ENCODE data around the gene RIBC1. TPM values are rescaled to one million over a fixed set of nuclear protein-coding genes. Genes with fewer than 3 reads are reported as not detected.
A peak's percentile ranks its signal among the peaks of the same experiment; 100 is the strongest.

Gene RIBC1
- total and polyA plus RNA-seq, 9 of the 15 experiments (the other 6 are each of a cell fraction or from before 2014, with no cell fraction given) = 0.07 to 0.51 (median 0.44) TPM

DNA sequence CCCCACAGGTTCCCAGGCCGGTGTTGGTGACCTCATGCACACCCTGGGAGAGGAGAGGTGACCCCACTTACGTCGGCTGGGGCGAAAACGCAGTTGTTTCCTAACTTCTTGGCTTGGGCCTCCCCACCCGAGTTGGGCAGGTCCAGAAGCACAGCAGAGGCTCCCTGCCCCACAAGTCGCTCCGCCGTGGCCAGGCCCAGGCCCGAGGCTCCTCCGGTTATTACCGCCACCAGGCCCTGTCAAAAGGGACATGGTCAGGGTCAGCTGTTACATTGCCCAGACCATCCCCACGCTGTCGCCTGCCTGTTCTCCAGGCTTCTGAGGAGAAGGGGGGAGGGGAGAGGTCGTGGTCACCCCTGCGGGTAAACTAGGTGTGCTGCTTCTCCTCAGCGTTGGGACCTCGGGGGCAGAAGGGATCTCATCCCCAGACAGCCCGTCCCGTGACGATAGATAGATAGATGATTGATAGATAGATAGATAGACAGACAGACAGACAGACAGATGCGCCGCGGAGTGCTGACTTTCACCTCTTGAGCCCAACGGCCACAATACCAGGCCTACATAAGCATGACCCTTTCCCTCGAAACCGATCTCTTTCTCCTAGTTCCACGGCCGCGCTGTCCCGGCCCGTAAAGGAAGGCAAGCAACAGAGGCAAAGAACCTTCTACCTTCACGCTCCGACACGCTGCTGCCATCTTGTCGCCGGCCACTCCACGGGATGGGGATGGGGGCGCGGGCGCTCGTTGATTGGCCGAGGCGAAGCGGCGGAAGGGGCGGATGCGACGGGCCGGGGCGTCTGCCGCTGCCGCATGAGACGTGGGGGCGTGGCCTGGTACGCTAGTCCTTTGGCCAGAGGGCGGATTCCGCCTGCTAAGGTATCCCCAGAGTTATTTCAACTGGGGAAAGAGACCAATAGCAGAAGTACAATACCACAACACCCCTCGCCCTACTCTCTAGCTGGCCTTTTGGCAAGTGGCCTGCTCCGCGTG, 11.3 kb downstream of the RIBC1 start, which contains the start of gene HSD17B10 (continued):
- no peak for TF ChIP-seq CTCFL (IDR thresholded peaks at IDR 0.05; ENCODE audit: borderline replicate concordance, insufficient read depth, low read depth, low read length, poor library complexity, severe bottlenecking)
- no peak for TF ChIP-seq NCOR1 (IDR thresholded peaks at IDR 0.05)
- 0 out of 2 replicates have a peak, but pooled peaks have one; percentile 11 for TF ChIP-seq SMAD4 (CRISPR knock-in tag; conservative IDR thresholded peaks at IDR 0.05)
- TF ChIP-seq MEIS2 (IDR thresholded peaks at IDR 0.05; ENCODE audit: partially characterized antibody) = peak; percentile 9
- TF ChIP-seq, protein P1, sequence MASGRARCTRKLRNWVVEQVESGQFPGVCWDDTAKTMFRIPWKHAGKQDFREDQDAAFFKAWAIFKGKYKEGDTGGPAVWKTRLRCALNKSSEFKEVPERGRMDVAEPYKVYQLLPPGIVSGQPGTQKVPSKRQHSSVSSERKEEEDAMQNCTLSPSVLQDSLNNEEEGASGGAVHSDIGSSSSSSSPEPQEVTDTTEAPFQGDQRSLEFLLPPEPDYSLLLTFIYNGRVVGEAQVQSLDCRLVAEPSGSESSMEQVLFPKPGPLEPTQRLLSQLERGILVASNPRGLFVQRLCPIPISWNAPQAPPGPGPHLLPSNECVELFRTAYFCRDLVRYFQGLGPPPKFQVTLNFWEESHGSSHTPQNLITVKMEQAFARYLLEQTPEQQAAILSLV (tag; IDR thresholded peaks at IDR 0.05) = no peak
- no peak for TF ChIP-seq TAL1 (IDR thresholded peaks at IDR 0.05)
- TF ChIP-seq RFX1 (IDR thresholded peaks at IDR 0.05) = no peak
- no peak for TF ChIP-seq ZNF445 (CRISPR knock-in tag; IDR thresholded peaks at IDR 0.05; ENCODE audit: low read depth)
- TF ChIP-seq ZNF347 (CRISPR knock-in tag; IDR thresholded peaks at IDR 0.05; ENCODE audit: low read depth) = no peak
- TF ChIP-seq HNRNPL (IDR thresholded peaks at IDR 0.05; ENCODE audit: low read depth, low read length) = no peak
- TF ChIP-seq CCAR2 (IDR thresholded peaks at IDR 0.05; ENCODE audit: low read depth, low read length) = no peak
- TF ChIP-seq TBP (optimal IDR thresholded peaks at IDR 0.05; ENCODE audit: low read depth, low read length) = peak; percentile 71
- TF ChIP-seq, protein P2, sequence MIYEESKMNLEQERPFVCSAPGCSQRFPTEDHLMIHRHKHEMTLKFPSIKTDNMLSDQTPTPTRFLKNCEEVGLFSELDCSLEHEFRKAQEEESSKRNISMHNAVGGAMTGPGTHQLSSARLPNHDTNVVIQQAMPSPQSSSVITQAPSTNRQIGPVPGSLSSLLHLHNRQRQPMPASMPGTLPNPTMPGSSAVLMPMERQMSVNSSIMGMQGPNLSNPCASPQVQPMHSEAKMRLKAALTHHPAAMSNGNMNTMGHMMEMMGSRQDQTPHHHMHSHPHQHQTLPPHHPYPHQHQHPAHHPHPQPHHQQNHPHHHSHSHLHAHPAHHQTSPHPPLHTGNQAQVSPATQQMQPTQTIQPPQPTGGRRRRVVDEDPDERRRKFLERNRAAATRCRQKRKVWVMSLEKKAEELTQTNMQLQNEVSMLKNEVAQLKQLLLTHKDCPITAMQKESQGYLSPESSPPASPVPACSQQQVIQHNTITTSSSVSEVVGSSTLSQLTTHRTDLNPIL (CRISPR knock-in tag; IDR thresholded peaks at IDR 0.05) = no peak
- no peak for TF ChIP-seq CBFA2T3 (IDR thresholded peaks at IDR 0.05)
- no peak for TF ChIP-seq ZC3H11A (IDR thresholded peaks at IDR 0.05; ENCODE audit: low read depth, low read length)
- TF ChIP-seq ZNF609 (CRISPR knock-in tag; IDR thresholded peaks at IDR 0.05; ENCODE audit: borderline replicate concordance) = no peak
- no peak for TF ChIP-seq FOS (IDR thresholded peaks at IDR 0.05; ENCODE audit: extremely low read depth, insufficient read length)
- TF ChIP-seq SREBF2 (CRISPR knock-in tag; IDR thresholded peaks at IDR 0.05) = no peak
- no peak for TF ChIP-seq ZNF561 (CRISPR knock-in tag; conservative IDR thresholded peaks at IDR 0.05)
